Psoas muscle (tissue), 8 donors: ENCODE measurements around the gene NPPB. TPM values are rescaled to one million over a fixed set of nuclear protein-coding genes. Genes with fewer than 3 reads are reported as not detected.

Experiments used
- ATAC-seq, 4 donors: fragments of 200-7000 bp; cut with Tn5 transposase; one replicate each; pipeline ENCODE4 v1.9.1; 2020; ENCODE audit warnings: moderate library complexity in 3 of 4, mild to moderate bottlenecking in 2 of 4
- DNase-seq, 2 donors: peaks; one replicate each; pipeline ENCODE4 v3.0.0-alpha.2; 2020
- H3K27ac ChIP-seq: fragments of 200-600 bp; one replicate; pipeline ENCODE4 v1.8.0; 2022
- H3K27me3 ChIP-seq, 3 donors: fragments of 200-600 bp in 1 of 3; one replicate each; pipeline versions ENCODE4 v1.6.1 to v1.8.0; 2013 to 2022; ENCODE audit warnings: low read length in 2 of 3, mild to moderate bottlenecking in 2 of 3, moderate library complexity in 1 of 3; ENCODE audit not compliant: insufficient read depth in 3 of 3
- H3K36me3 ChIP-seq, 2 donors: fragments of 200-600 bp in 1 of 2; one replicate each; pipeline versions ENCODE4 v1.6.1 to v1.8.0; 2013 to 2022; ENCODE audit warnings: low read depth in 1 of 2, mild to moderate bottlenecking in 1 of 2, moderate library complexity in 1 of 2; ENCODE audit not compliant: insufficient read depth in 1 of 2
- H3K4me1 ChIP-seq: fragments of 200-600 bp; one replicate; pipeline ENCODE4 v1.8.0; 2022
- H3K4me3 ChIP-seq: fragments of 200-600 bp; one replicate; pipeline ENCODE4 v1.8.0; 2022; ENCODE audit warnings: mild to moderate bottlenecking
- H3K9me3 ChIP-seq: fragments of 200-600 bp; one replicate; pipeline ENCODE4 v1.8.0; 2022
- WGBS, 3 donors: extraction: QIAGEN DNeasy Blood & Tissue Kit; methylation state at CpG; one replicate each; pipeline versions ENCODE4 v1.1.6 to v1.1.7; 2013; 5-methylcytosine and 5-hydroxymethylcytosine counted together
- intact Hi-C, 2 donors: fragments of 100-400 bp; cut with DNase I; formaldehyde crosslinking; loops; one replicate each; pipeline versions ENCODE4 v1.11.0 to v1.14.2; 2022
- polyA plus RNA-seq, 3 donors: library from polyadenylated mRNA; stranded (reverse); fragments of 200-250 nt; gene quantifications; one replicate each; pipeline ENCODE4 v1.2.3, GENCODE V29; 2013
- total RNA-seq, 4 donors: library from RNA; stranded (reverse); fragmentation: NEBNext Ultra II Directional in 2 of 4; extraction: Animal tissue kit (Norgen Biotek cat#: 25700) in 2 of 4; gene quantifications; one replicate each; pipeline versions ENCODE4 v1.2.1 to v1.2.4, GENCODE V29; 2021 to 2023
- TF ChIP-seq, protein P1 (sequence below): fragments of 200-600 bp; IDR thresholded peaks from one replicate; pipeline ENCODE4 v1.8.0; 2022; ENCODE audit warnings: antibody characterized with exemption
- donor health status: healthy with polysubstance abuse.
- donor health status: DM: no; HTN: no; CAD: no; lungs with moderate emphysema.
- donor health status: Bipolar disorder and iron deficiency.
- donor health status: healthy.
- donor health status: DM: yes; HTN: yes; CAD: no.
- donor health status: DM: no; HTN: no; CAD: no.
- donor health status: DM: no; HTN: no; CAD: no.
- donor health status: DM: yes; HTN: yes; CAD: no.

Gene NPPB
- total and polyA plus RNA-seq, 7 donors = 0.37 to 1.6 (median 0.39) TPM; not detected in 4

DNA sequence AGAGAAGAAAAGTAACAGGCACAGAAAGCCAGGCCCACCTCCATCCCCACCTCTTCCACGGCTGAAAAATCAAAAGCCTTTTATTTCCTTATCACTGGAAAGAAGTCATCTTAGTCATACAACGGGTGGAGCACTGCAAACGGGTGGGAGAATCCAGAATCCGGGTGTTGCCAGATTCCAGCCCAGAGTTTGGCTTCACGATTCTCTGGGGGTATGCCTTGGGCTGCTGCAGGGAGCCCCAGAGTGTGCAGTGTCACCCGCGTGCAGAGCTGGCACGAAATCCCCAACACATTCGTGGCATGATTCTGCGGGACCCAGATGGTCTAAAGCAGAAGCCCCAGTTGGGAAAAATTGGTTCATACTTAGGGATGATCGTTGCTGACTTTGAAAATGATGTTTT lies 8.6 kb downstream of the NPPB start:
- no peak for ATAC-seq
- H3K4me3 ChIP-seq = no peak overlapping the region
- WGBS, 3 donors = 45 to 54% (median 48%) methylated on average over 11 of the region's 11 CpGs
- intact Hi-C loops = no loop called here
- peaks cover 0 to 7% of the 10 kb centered on the region in 2 donors for H3K36me3 ChIP-seq
- TF ChIP-seq, protein P1, sequence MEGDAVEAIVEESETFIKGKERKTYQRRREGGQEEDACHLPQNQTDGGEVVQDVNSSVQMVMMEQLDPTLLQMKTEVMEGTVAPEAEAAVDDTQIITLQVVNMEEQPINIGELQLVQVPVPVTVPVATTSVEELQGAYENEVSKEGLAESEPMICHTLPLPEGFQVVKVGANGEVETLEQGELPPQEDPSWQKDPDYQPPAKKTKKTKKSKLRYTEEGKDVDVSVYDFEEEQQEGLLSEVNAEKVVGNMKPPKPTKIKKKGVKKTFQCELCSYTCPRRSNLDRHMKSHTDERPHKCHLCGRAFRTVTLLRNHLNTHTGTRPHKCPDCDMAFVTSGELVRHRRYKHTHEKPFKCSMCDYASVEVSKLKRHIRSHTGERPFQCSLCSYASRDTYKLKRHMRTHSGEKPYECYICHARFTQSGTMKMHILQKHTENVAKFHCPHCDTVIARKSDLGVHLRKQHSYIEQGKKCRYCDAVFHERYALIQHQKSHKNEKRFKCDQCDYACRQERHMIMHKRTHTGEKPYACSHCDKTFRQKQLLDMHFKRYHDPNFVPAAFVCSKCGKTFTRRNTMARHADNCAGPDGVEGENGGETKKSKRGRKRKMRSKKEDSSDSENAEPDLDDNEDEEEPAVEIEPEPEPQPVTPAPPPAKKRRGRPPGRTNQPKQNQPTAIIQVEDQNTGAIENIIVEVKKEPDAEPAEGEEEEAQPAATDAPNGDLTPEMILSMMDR = no peak
- peaks cover 0 to 6% (median 2%) of the 10 kb centered on the region in 3 donors for H3K27me3 ChIP-seq
- no peaks in the 10 kb centered on the region for H3K9me3 ChIP-seq
- no peak overlapping the region for H3K27ac ChIP-seq
- H3K4me1 ChIP-seq = no peaks in the 10 kb centered on the region
- DNase-seq = no peak

DNA sequence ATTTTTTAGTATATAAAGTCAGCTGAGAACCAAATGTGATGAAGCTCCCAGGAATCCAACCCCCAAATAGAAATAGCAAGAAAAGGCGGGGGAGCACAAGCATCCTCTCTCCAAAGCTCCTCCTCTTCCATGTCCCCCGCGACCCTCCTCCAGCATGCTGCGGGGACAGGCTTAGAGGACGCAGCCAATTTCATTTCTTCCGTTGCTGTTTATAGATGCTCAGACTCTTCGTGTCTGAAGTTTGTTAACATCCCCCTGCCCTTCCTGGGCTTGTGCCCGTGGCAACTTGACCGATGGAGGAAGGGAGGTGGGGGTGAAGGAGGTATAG lies 10.4 kb downstream of the NPPB start:
- DNase-seq (no peak), ATAC-seq (no peak)
- Histone ChIP-seq H3K27me3 (peaks cover 0 to 6% (median 2%) of the 10 kb centered on the region in 3 donors), H3K4me1 (no peaks in the 10 kb centered on the region), H3K36me3 (peaks cover 0 to 25% of the 10 kb centered on the region in 2 donors), H3K4me3 (no peak overlapping the region), H3K27ac (no peak overlapping the region), H3K9me3 (no peaks in the 10 kb centered on the region)
- intact Hi-C loops = no loop called here
- 29 to 34% (median 33%) methylated on average over 9 of the region's 9 CpGs for WGBS, 3 donors
- TF ChIP-seq, protein P1 = no peak

DNA sequence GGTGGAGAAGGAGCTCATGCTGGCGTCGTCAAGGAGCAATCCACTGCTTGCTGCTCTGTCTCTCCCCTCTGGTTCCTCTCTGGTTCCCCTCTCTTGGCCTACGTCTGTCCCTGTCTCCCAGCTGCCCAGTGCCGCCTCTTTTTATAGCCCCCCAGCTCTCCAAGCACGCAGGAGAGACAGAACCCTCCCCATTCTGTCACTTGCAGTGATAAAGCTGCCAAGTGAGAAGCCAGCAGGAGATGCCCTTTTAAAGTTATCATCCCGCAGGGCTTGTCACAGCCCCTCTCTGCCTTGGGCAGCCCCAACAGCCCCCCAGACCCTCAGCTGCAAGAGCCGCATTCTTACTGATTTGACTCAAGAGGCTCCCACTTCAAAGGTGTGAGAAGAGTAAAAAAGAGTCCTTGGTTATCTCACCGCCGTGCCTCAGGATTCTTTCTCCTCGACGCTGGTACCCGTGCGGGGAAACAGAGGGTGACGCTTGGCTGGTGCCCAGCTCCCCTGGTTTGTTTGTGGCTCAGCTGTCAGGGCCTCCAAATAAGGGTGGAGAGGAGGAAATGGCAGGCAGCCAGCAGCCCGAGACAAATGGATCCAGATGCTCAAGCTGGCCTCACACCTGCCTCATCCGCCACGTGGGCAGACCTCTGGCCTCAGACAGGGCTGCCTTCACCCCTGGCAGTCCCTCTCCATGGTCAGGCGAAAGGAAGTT lies 10.9 kb downstream of the NPPB start, which contains the start of gene NPPA:
Gene NPPA, minus strand, starts transcription at position 117 of the 706 bp plus-strand sequence. Its CDS starts 99 bp downstream, at position 18.
- H3K36me3 ChIP-seq = peaks cover 0 to 30% of the 10 kb centered on the region in 2 donors
- ATAC-seq (no peak), DNase-seq (no peak)
- no peak within 1 kb of the TSS for H3K4me3 ChIP-seq
- H3K4me1 ChIP-seq = no peaks in the 10 kb centered on the region
- no peaks in the 10 kb centered on the region for H3K9me3 ChIP-seq
- 27 to 31% (median 27%) methylated on average over 16 to 18 of the region's 18 CpGs for WGBS, 3 donors
- TF ChIP-seq, protein P1 = no peak
- no peak within 1 kb of the TSS for H3K27ac ChIP-seq
- intact Hi-C loops = no loop called here
- peaks cover 0 to 4% (median 2%) of the 10 kb centered on the region in 3 donors for H3K27me3 ChIP-seq

DNA sequence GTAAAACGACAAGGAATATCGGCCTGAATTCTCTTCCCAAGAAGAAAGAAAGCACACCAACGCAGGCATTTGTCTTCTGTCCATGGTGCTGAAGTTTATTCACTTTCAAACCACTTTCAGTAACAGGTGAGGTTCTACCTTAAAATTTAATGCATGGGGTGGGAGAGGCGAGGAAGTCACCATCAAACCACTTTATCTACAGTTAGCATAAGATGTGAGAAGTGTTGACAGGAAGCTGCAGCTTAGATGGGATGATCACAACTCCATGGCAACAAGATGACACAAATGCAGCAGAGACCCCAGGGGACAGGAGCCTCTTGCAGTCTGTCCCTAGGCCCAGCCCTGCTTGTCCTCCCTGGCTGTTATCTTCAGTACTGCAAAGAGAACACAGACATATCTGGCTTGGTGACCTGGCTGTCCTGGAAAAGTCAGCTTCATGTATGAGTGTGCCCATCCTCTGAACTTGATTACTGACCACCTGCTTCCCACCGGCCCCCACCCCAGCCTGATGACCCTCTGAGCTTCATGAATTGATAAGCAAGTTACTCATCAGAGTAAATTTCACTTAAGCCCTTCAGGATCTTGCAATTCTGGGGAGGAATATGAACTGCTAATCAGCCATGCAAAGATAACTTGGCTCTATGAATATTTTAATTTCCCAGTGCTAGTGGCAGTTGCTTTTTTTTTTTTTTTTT lies 13.0 kb downstream of the NPPB start:
- 48 to 53% (median 50%) methylated on average over 5 of the region's 5 CpGs for WGBS, 3 donors
- Histone ChIP-seq H3K27me3 (peaks cover 0 to 3% (median 2%) of the 10 kb centered on the region in 3 donors), H3K9me3 (no peaks in the 10 kb centered on the region), H3K4me1 (no peaks in the 10 kb centered on the region), H3K4me3 (no peak overlapping the region), H3K36me3 (peaks cover 0 to 50% of the 10 kb centered on the region in 2 donors), H3K27ac (no peak overlapping the region)
- DNase-seq = no peak
- TF ChIP-seq, protein P1 = no peak
- no peak for ATAC-seq
- intact Hi-C loops = no loop called here
